LNCAP (cell line): ENCODE data around the gene RPL38.

ENCODE experiments used
- CTCF ChIP-seq: fragments of 450-650 bp; IDR thresholded peaks from 2 replicates; pipeline ENCODE4 v1.5.1; 2017; ENCODE audit warnings: mild to moderate bottlenecking

The RPL38 gene

GRCh38 chr17:74240618-74241205 lies 37.2 kb downstream of the RPL38 start:
- no peak for TF ChIP-seq CTCF

- TF ChIP-seq CTCF = no peak
Measured at GRCh38 chr17:74241431-74241830, 38.0 kb downstream of the RPL38 start.

- no peak for TF ChIP-seq CTCF
Measured at GRCh38 chr17:74241847-74242246, 38.4 kb downstream of the RPL38 start.

- TF ChIP-seq CTCF = no peak
Measured at GRCh38 chr17:74243013-74243755, 39.7 kb downstream of the RPL38 start.

- TF ChIP-seq CTCF = no peak
Measured at GRCh38 chr17:74244128-74244527, 40.6 kb downstream of the RPL38 start.

- TF ChIP-seq CTCF = no peak
Measured at GRCh38 chr17:74244548-74244947, 41.1 kb downstream of the RPL38 start.

- no peak for TF ChIP-seq CTCF
Measured at GRCh38 chr17:74245145-74245831, 41.8 kb downstream of the RPL38 start.
